Smooth muscle cell (in vitro differentiated cells): Measurements from ENCODE around the gene PPM1A. TPM values are rescaled to one million over a fixed set of nuclear protein-coding genes. Genes with fewer than 3 reads are reported as not detected.
A peak's percentile ranks its signal among the peaks of the same experiment; 100 is the strongest.

Experiments used
- DNase-seq: peaks from one replicate; lab custom pipeline; 2025; ENCODE audit not compliant: unreplicated experiment; lab: John Stamatoyannopoulos, UW
- H2AFZ ChIP-seq: fragments of 200-600 bp; sonication (generic); 2 replicates; pipeline ENCODE4 v1.6.0; 2016; ENCODE audit warnings: antibody characterized with exemption, low read depth, mild to moderate bottlenecking
- H3F3A ChIP-seq: fragments of 200-600 bp; sonication (generic); 2 replicates; pipeline ENCODE4 v1.6.0; 2017; ENCODE audit warnings: antibody characterized with exemption, low read depth
- H3K27ac ChIP-seq: fragments of 200-600 bp; sonication (generic); 2 replicates; pipeline ENCODE4 v1.5.1; 2016; ENCODE audit warnings: low read depth, mild to moderate bottlenecking
- H3K27me3 ChIP-seq: fragments of 200-600 bp; sonication (generic); 2 replicates; pipeline ENCODE4 v1.6.1; 2016; ENCODE audit warnings: low read depth, mild to moderate bottlenecking
- H3K36me3 ChIP-seq: fragments of 200-600 bp; sonication (generic); 2 replicates; pipeline ENCODE4 v1.5.1; 2016; ENCODE audit warnings: low read depth
- H3K4me1 ChIP-seq: fragments of 200-600 bp; sonication (generic); 2 replicates; pipeline ENCODE4 v1.5.1; 2016; ENCODE audit warnings: low read depth
- H3K4me2 ChIP-seq: fragments of 200-600 bp; sonication (generic); 2 replicates; pipeline ENCODE4 v1.6.0; 2016; ENCODE audit warnings: mild to moderate bottlenecking
- H3K4me3 ChIP-seq: fragments of 200-600 bp; sonication (generic); 2 replicates; pipeline ENCODE4 v1.5.1; 2016; ENCODE audit warnings: mild to moderate bottlenecking
- H3K79me2 ChIP-seq: fragments of 200-600 bp; sonication (generic); 2 replicates; pipeline ENCODE4 v1.6.0; 2016; ENCODE audit warnings: low read depth, mild to moderate bottlenecking
- H3K9ac ChIP-seq: fragments of 200-600 bp; sonication (generic); 2 replicates; pipeline ENCODE4 v1.6.0; 2016; ENCODE audit warnings: low read depth
- H3K9me3 ChIP-seq: fragments of 200-600 bp; sonication (generic); replicated peaks from 2 replicates; pipeline ENCODE4 v1.5.1; 2016; ENCODE audit warnings: low read depth
- H4K20me1 ChIP-seq: fragments of 200-600 bp; sonication (generic); 2 replicates; pipeline ENCODE4 v1.6.0; 2016; ENCODE audit warnings: low read depth
- WGBS: methylation state at CpG from one replicate; pipeline ENCODE4 v1.1.7; 2016; ENCODE audit warnings: low lambda C conversion rate; 5-methylcytosine and 5-hydroxymethylcytosine counted together
- polyA plus RNA-seq: library from polyadenylated mRNA; unstranded; fragments of >200 nt; fragmentation: Nextera tagmentation; extraction: Ambion mirVana; gene quantifications from 2 replicates; pipeline ENCODE4 v1.2.1, GENCODE V29; 2016
- total RNA-seq: library from RNA; depleted of rRNA; stranded (reverse); fragments of >200 nt; gene quantifications from 2 replicates; pipeline ENCODE4 v1.2.3, GENCODE V29; 2014
- TF ChIP-seq, protein P1 (sequence below): fragments of 200-600 bp; sonication (generic); IDR thresholded peaks from 2 replicates; pipeline ENCODE4 v1.5.1; 2017; ENCODE audit warnings: borderline replicate concordance, mild to moderate bottlenecking, antibody characterized with exemption; ENCODE audit not compliant: insufficient read depth, poor library complexity, severe bottlenecking

The PPM1A gene
- total and polyA plus RNA-seq, 2 experiments from 2014 or later, result 17.5 to 30.0 TPM

DNA sequence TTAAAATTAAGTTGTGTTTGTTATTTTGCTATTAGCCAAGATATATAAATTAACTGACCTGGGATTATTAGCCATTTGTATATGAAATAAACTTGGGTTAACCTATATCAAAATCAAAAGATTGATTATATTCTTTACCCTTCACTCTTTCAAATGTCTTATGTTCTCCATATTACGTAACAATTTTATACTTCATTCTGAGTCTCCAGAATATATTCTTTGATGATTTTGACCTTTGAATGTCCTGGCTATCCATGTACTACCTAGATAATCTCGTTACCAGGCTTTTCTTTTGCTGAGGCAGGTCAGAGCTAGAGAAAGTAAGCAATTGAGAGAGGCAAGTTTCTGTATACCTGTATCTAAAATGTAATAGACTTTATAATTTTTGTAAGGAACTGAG is 3.6 kb downstream of the PPM1A start:
- no peak for DNase-seq
- TF ChIP-seq, protein P1, sequence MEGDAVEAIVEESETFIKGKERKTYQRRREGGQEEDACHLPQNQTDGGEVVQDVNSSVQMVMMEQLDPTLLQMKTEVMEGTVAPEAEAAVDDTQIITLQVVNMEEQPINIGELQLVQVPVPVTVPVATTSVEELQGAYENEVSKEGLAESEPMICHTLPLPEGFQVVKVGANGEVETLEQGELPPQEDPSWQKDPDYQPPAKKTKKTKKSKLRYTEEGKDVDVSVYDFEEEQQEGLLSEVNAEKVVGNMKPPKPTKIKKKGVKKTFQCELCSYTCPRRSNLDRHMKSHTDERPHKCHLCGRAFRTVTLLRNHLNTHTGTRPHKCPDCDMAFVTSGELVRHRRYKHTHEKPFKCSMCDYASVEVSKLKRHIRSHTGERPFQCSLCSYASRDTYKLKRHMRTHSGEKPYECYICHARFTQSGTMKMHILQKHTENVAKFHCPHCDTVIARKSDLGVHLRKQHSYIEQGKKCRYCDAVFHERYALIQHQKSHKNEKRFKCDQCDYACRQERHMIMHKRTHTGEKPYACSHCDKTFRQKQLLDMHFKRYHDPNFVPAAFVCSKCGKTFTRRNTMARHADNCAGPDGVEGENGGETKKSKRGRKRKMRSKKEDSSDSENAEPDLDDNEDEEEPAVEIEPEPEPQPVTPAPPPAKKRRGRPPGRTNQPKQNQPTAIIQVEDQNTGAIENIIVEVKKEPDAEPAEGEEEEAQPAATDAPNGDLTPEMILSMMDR, result no peak
- no peak overlapping the region for H3K9ac ChIP-seq
- H3K4me3 ChIP-seq, result no peak overlapping the region
- H3K4me2 ChIP-seq, result peak overlapping the region; percentile 27
- H3F3A ChIP-seq, result no peaks in the 10 kb centered on the region
- H4K20me1 ChIP-seq, result peaks cover 75% of the 10 kb centered on the region
- H3K36me3 ChIP-seq, result no peaks in the 10 kb centered on the region
- 96% methylated on average over 2 of the region's 2 CpGs for WGBS
- no peaks in the 10 kb centered on the region for H3K27me3 ChIP-seq
- H3K4me1 ChIP-seq, result peaks cover 27% of the 10 kb centered on the region
- no peak overlapping the region for H3K27ac ChIP-seq
- H3K79me2 ChIP-seq, result peaks cover 75% of the 10 kb centered on the region
- H3K9me3 ChIP-seq, result no peaks in the 10 kb centered on the region
- H2AFZ ChIP-seq, result no peak overlapping the region

DNA sequence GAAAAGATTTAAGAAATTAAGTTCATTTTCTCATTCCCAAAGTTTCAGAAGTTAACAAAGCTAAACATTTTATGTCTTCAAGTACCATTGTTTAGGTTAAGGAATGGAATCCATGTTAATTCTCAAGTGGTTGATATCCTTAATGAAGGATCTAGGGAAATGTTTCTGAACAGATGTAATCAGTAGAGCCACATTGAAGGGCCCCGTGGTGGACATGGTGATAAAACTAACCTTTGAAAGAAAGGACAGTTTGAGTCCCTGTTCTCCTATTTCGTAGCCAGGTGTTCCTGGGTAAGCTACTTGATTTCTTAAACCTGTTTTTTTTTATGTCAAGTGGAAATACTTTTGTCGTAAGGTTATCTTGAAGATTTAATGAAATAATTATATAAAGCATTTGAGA is 4.6 kb downstream of the PPM1A start:
- Histone ChIP-seq H3K36me3 (no peaks in the 10 kb centered on the region), H3K27ac (no peak overlapping the region)

DNA sequence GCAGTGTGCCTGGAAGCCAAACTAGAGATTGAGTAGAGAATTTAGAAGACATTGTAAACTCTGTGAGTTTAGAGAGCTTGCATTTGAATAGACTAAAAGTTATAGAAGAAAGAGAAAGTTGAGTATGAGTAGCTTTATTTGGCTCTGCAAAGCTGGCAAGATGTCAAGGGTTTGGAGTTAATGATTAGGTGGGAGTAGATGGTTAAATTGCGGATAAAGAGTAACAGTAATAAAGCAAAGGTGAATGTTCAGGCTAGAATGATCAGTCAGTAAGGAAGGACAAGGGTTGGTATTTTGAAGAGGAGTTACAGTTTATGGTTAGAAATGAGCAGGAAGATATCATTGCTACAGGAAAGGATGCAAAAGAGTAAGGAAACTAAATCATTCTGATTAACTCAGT is 5.2 kb downstream of the PPM1A start:
- Histone ChIP-seq H3K27me3 (no peaks in the 10 kb centered on the region), H3K36me3 (no peaks in the 10 kb centered on the region), H3K4me2 (no peak overlapping the region), H3K27ac (no peak overlapping the region), H3K79me2 (peaks cover 91% of the 10 kb centered on the region), H4K20me1 (peaks cover 91% of the 10 kb centered on the region), H3K9ac (no peak overlapping the region), H3F3A (no peaks in the 10 kb centered on the region), H3K4me3 (peak overlapping the region; percentile 11), H3K9me3 (no peaks in the 10 kb centered on the region), H2AFZ (no peak overlapping the region), H3K4me1 (peaks cover 21% of the 10 kb centered on the region)
- TF ChIP-seq, protein P1, result no peak
- no peak for DNase-seq
- 97% methylated on average over 1 of the region's 1 CpG for WGBS

More for the DNA sequence above, 4.6 kb downstream of the PPM1A start:
- DNase-seq, result no peak
- TF ChIP-seq, protein P1, result no peak
- Histone ChIP-seq H3K9ac (no peak overlapping the region), H3K27me3 (no peaks in the 10 kb centered on the region), H3K79me2 (peaks cover 85% of the 10 kb centered on the region), H3K4me3 (peak overlapping the region; percentile 11), H3K4me2 (no peak overlapping the region), H3K9me3 (no peaks in the 10 kb centered on the region), H4K20me1 (peaks cover 85% of the 10 kb centered on the region), H3F3A (no peaks in the 10 kb centered on the region), H2AFZ (no peak overlapping the region), H3K4me1 (peaks cover 21% of the 10 kb centered on the region)
- WGBS, result 84% methylated on average over 3 of the region's 3 CpGs

DNA sequence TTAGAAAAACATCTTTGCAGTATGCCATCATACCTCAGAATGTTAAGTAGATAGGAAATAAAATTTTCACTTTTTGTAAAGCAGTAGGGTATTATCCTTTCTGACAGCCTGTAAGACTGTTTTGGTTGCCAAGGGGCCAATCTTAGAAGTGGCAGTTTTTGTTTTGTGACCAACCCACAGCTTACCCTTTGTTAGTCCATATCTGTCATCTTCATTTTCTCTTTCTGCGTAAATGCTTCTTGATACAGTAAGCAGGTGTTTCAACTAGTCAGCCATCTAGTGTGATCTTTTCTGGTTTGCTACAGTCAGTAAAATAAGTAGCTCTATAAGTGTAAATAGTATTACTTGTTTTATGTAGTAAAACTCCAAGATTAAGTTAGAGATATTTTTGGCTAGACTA is 8.8 kb downstream of the PPM1A start:
- WGBS, result 97% methylated on average over 1 of the region's 1 CpG
- peaks cover 95% of the 10 kb centered on the region for H4K20me1 ChIP-seq

More for the DNA sequence above, 8.8 kb downstream of the PPM1A start:
- Histone ChIP-seq H3F3A (no peaks in the 10 kb centered on the region), H3K79me2 (peaks cover 97% of the 10 kb centered on the region), H3K9me3 (no peaks in the 10 kb centered on the region), H3K4me1 (peaks cover 6% of the 10 kb centered on the region), H3K4me3 (no peak overlapping the region), H3K4me2 (no peak overlapping the region), H3K27me3 (no peaks in the 10 kb centered on the region), H3K27ac (no peak overlapping the region), H3K9ac (no peak overlapping the region), H3K36me3 (no peaks in the 10 kb centered on the region), H2AFZ (no peak overlapping the region)
- DNase-seq, result no peak
- TF ChIP-seq, protein P1, result no peak
